GM08714 (cell line): ENCODE measurements around the gene MTHFD1L.

Source experiments
- H3K4me3 ChIP-seq: fragments of 200-500 bp; sonication (Bioruptor generic); 2 replicates; pipeline ENCODE4 v1.5.1; 2014; ENCODE audit warnings: mild to moderate bottlenecking, low read length, inconsistent platforms
- ZNF274 ChIP-seq: IDR thresholded peaks from 2 replicates; pipeline ENCODE4 v1.6.1; 2012; ENCODE audit warnings: mild to moderate bottlenecking, low read depth, low read length

MTHFD1L gene

GRCh38 chr6:150992703-150993102, 127.2 kb downstream of the MTHFD1L start:
- TF ChIP-seq ZNF274 = no peak
- H3K4me3 ChIP-seq = no peak overlapping the region

GRCh38 chr6:150993253-150993652, 127.8 kb downstream of the MTHFD1L start:
- H3K4me3 ChIP-seq = no peak overlapping the region
- TF ChIP-seq ZNF274 = no peak

GRCh38 chr6:150994026-150994425, 128.5 kb downstream of the MTHFD1L start:
- H3K4me3 ChIP-seq = no peak overlapping the region
- TF ChIP-seq ZNF274 = no peak

GRCh38 chr6:150996968-150997367, 131.5 kb downstream of the MTHFD1L start:
- no peak for TF ChIP-seq ZNF274
- H3K4me3 ChIP-seq = no peak overlapping the region

- TF ChIP-seq ZNF274 = no peak
- no peak overlapping the region for H3K4me3 ChIP-seq
Observed at GRCh38 chr6:150999107-150999506, 133.6 kb downstream of the MTHFD1L start.

GRCh38 chr6:150999576-150999975, 134.1 kb downstream of the MTHFD1L start:
- no peak overlapping the region for H3K4me3 ChIP-seq
- no peak for TF ChIP-seq ZNF274

- no peak overlapping the region for H3K4me3 ChIP-seq
- TF ChIP-seq ZNF274 = no peak
Observed at GRCh38 chr6:151001387-151002056, 136.0 kb downstream of the MTHFD1L start.

- no peak overlapping the region for H3K4me3 ChIP-seq
- TF ChIP-seq ZNF274 = no peak
Observed at GRCh38 chr6:151002057-151002450, 136.6 kb downstream of the MTHFD1L start.

GRCh38 chr6:151002491-151002935, 137.0 kb downstream of the MTHFD1L start:
- no peak for TF ChIP-seq ZNF274
- no peak overlapping the region for H3K4me3 ChIP-seq

- no peak overlapping the region for H3K4me3 ChIP-seq
- TF ChIP-seq ZNF274 = no peak
Observed at GRCh38 chr6:151004383-151005024, 139.0 kb downstream of the MTHFD1L start.

- H3K4me3 ChIP-seq = no peak overlapping the region
- TF ChIP-seq ZNF274 = no peak
Observed at GRCh38 chr6:151005164-151005563, 139.7 kb downstream of the MTHFD1L start.

GRCh38 chr6:151005896-151006632, 140.6 kb downstream of the MTHFD1L start:
- no peak for TF ChIP-seq ZNF274
- H3K4me3 ChIP-seq = no peak overlapping the region

- no peak for TF ChIP-seq ZNF274
- no peak overlapping the region for H3K4me3 ChIP-seq
Observed at GRCh38 chr6:151007076-151007475, 141.6 kb downstream of the MTHFD1L start.

GRCh38 chr6:151007922-151008321, 142.4 kb downstream of the MTHFD1L start:
- no peak for TF ChIP-seq ZNF274
- H3K4me3 ChIP-seq = no peak overlapping the region

GRCh38 chr6:151008425-151008824, 142.9 kb downstream of the MTHFD1L start:
- no peak overlapping the region for H3K4me3 ChIP-seq
- TF ChIP-seq ZNF274 = no peak
